PC-9 (cell line): ENCODE data around the gene HTR3D. TPM values are rescaled to one million over a fixed set of nuclear protein-coding genes. Genes with fewer than 3 reads are reported as not detected.

Source experiments
- BruUV-seq: library from RNA; stranded (reverse); fragments of 400-500 nt; replicated peaks from 2 replicates; lab custom pipeline; 2021; lab: Mats Ljungman, UMichigan
- CTCF ChIA-PET: fragments of 300-600 bp; sonication (Branson Sonifier 250); formaldehyde crosslinking; loops from one replicate; lab custom pipeline; 2022; ENCODE audit warnings: antibody characterized with exemption; lab: Charles Lee
- POLR2A ChIA-PET: fragments of 300-600 bp; sonication (Branson Sonifier 250); formaldehyde crosslinking; loops from one replicate; lab custom pipeline; 2022; ENCODE audit warnings: antibody characterized with exemption; ENCODE audit not compliant: unreplicated experiment; lab: Charles Lee
- DNase-seq, 2 experiments: peaks; one replicate each; pipeline versions ENCODE4 v3.0.0 to v3.0.0-alpha.2; 2015 to 2022; ENCODE audit warnings: mixed read lengths in 1 of 2
- H2AFZ ChIP-seq: fragments of 200-600 bp; sonication (generic); 2 replicates; pipeline ENCODE4 v1.8.1; 2017; ENCODE audit warnings: antibody characterized with exemption
- H3F3A ChIP-seq: fragments of 200-600 bp; sonication (generic); 2 replicates; pipeline ENCODE4 v1.8.1; 2017; ENCODE audit warnings: antibody characterized with exemption, mild to moderate bottlenecking, low read depth; ENCODE audit not compliant: insufficient read depth
- H3K27ac ChIP-seq: fragments of 200-600 bp; sonication (generic); 2 replicates; pipeline ENCODE4 v1.6.1; 2016; ENCODE audit warnings: mixed run types
- H3K27me3 ChIP-seq: fragments of 200-600 bp; sonication (generic); 2 replicates; pipeline ENCODE4 v1.6.1; 2016; ENCODE audit warnings: low read depth, mixed run types; ENCODE audit not compliant: insufficient read depth
- H3K36me3 ChIP-seq: fragments of 200-600 bp; sonication (generic); 2 replicates; pipeline ENCODE4 v1.6.1; 2016; ENCODE audit warnings: low read depth, mixed run types
- H3K4me1 ChIP-seq: fragments of 200-600 bp; sonication (generic); replicated peaks from 2 replicates; pipeline ENCODE4 v1.6.1; 2016; ENCODE audit warnings: mixed run types; ENCODE audit not compliant: insufficient read depth
- H3K4me2 ChIP-seq: fragments of 200-600 bp; sonication (generic); 2 replicates; pipeline ENCODE4 v1.6.1; 2017; ENCODE audit warnings: mixed run types
- H3K4me3 ChIP-seq: fragments of 200-600 bp; sonication (generic); 2 replicates; pipeline ENCODE4 v1.6.1; 2016; ENCODE audit warnings: mixed run types
- H3K79me2 ChIP-seq: fragments of 200-600 bp; sonication (generic); 2 replicates; pipeline ENCODE4 v1.6.1; 2017; ENCODE audit warnings: low read depth, mixed run types
- H3K9me2 ChIP-seq: fragments of 200-600 bp; sonication (generic); 2 replicates; pipeline ENCODE4 v1.8.1; 2017; ENCODE audit warnings: mild to moderate bottlenecking; ENCODE audit not compliant: insufficient read depth
- H3K9me3 ChIP-seq: fragments of 200-600 bp; sonication (generic); 2 replicates; pipeline ENCODE4 v1.8.1; 2016; ENCODE audit warnings: low read depth; ENCODE audit not compliant: insufficient read depth
- H4K20me1 ChIP-seq: fragments of 200-600 bp; sonication (generic); 2 replicates; pipeline ENCODE4 v1.8.1; 2017; ENCODE audit not compliant: insufficient read depth
- CTCF ChIP-seq: fragments of 200-600 bp; sonication (generic); conservative IDR thresholded peaks from 2 replicates; pipeline ENCODE4 v1.6.1; 2017; ENCODE audit warnings: mixed run types, antibody characterized with exemption, mild to moderate bottlenecking, moderate library complexity
- EZH2 ChIP-seq: fragments of 200-600 bp; sonication (generic); IDR thresholded peaks from 2 replicates; pipeline ENCODE4 v1.8.0; 2017; ENCODE audit warnings: antibody characterized with exemption, low read depth
- intact Hi-C: fragments of 100-400 bp; cut with micrococcal nuclease; formaldehyde crosslinking; loops from one replicate; pipeline ENCODE4 v1.10.0; 2022; ENCODE audit not compliant: unreplicated experiment
- total RNA-seq: library from RNA; stranded (reverse); gene quantifications from 2 replicates; pipeline ENCODE4 v1.2.3, GENCODE V29; 2021

The HTR3D gene
- total RNA-seq, 1 experiment from 2014 or later, result not detected

GRCh38 chr3:183984127-183984740 lies 47.3 kb upstream of the HTR3D start:
- Histone ChIP-seq H3K4me1 (no peaks in the 10 kb centered on the region), H3K9me2 (no peaks in the 10 kb centered on the region), H4K20me1 (no peaks in the 10 kb centered on the region), H3K4me3 (no peak overlapping the region), H3K36me3 (peaks cover 84% of the 10 kb centered on the region), H3K27me3 (no peaks in the 10 kb centered on the region), H3K9me3 (no peaks in the 10 kb centered on the region), H2AFZ (no peak overlapping the region), H3F3A (peaks cover 6% of the 10 kb centered on the region; the same call in 1 of the 2 replicates), H3K4me2 (no peak overlapping the region), H3K79me2 (0 out of 2 replicates have a peak, but pooled peaks cover 5% of the 10 kb centered on the region), H3K27ac (no peak overlapping the region)
- TF ChIP-seq CTCF (no peak), EZH2 (no peak)
- BruUV-seq, result no TSS peak
- ChIA-PET POLR2A (no interaction called here), CTCF (interaction anchor here (0.6 to 0.7 kb wide), 2 partner anchors 51 to 232 kb away, joined by 3 to 4 read pairs; no protein-coding TSS in a partner anchor)
- no peak for DNase-seq
- intact Hi-C loops, result no loop called here

- Histone ChIP-seq H3K36me3 (peaks cover 85% of the 10 kb centered on the region), H3K4me3 (no peak overlapping the region), H3K27me3 (no peaks in the 10 kb centered on the region), H3K79me2 (0 out of 2 replicates have a peak, but pooled peaks cover 5% of the 10 kb centered on the region), H3K4me2 (no peak overlapping the region), H3K4me1 (no peaks in the 10 kb centered on the region), H3K27ac (no peak overlapping the region), H3K9me3 (no peaks in the 10 kb centered on the region), H3F3A (peaks cover under 1% of the 10 kb centered on the region; the same call in 1 of the 2 replicates), H4K20me1 (no peaks in the 10 kb centered on the region), H3K9me2 (no peaks in the 10 kb centered on the region), H2AFZ (no peak overlapping the region)
- POLR2A ChIA-PET, result no interaction called here
- intact Hi-C loops, result no loop called here
- BruUV-seq, result no TSS peak
- CTCF ChIA-PET, result no interaction called here
- DNase-seq, result no peak
- TF ChIP-seq EZH2 (no peak), CTCF (no peak)
Measured at GRCh38 chr3:183984749-183985729, 46.5 kb upstream of the HTR3D start.

GRCh38 chr3:183987000-183987600 lies 44.4 kb upstream of the HTR3D start:
- intact Hi-C loops, result no loop called here
- Histone ChIP-seq H3K27me3 (no peaks in the 10 kb centered on the region), H3K4me3 (no peak overlapping the region), H3K4me1 (no peaks in the 10 kb centered on the region), H3K9me2 (no peaks in the 10 kb centered on the region), H3K36me3 (peaks cover 74% of the 10 kb centered on the region), H3K27ac (no peak overlapping the region), H2AFZ (no peak overlapping the region), H3K79me2 (peaks cover 20% of the 10 kb centered on the region; the same call in 1 of the 2 replicates), H3F3A (peaks cover 4% of the 10 kb centered on the region), H3K4me2 (no peak overlapping the region), H4K20me1 (no peaks in the 10 kb centered on the region; the same call in 1 of the 2 replicates), H3K9me3 (no peaks in the 10 kb centered on the region)
- CTCF ChIA-PET, result no interaction called here
- DNase-seq, result no peak
- TF ChIP-seq CTCF, result no peak
- TF ChIP-seq EZH2, result no peak
- POLR2A ChIA-PET, result no interaction called here
- BruUV-seq, result no TSS peak
